ENCODE results near the gene NFIC. TPM values are rescaled to one million over a fixed set of nuclear protein-coding genes. Genes with fewer than 3 reads are reported as not detected.

The NFIC gene
- total RNA-seq, 6 donors from 2014 or later, result 96.1 to 175 (median 154) TPM

GRCh38 chr19:3503036-3503572 is 136.7 kb downstream of the NFIC start:
- no peaks in the 10 kb centered on the region for H3K36me3 ChIP-seq
- H3K27ac ChIP-seq, result no peak overlapping the region
- H3K4me1 ChIP-seq, result peaks cover 18 to 50% (median 27%) of the 10 kb centered on the region in 4 donors
- H3K27me3 ChIP-seq, result no peaks in the 10 kb centered on the region
- no peak overlapping the region for H3K4me3 ChIP-seq
- 80 to 88% methylated on average over 13 of the region's 13 CpGs for WGBS, 2 donors
- DNase-seq (no peak), ATAC-seq (ENCODE audit: low FRiP score in 2 of 2) (no peak)
- no peaks in the 10 kb centered on the region for H3K9me3 ChIP-seq
- TF ChIP-seq CTCF (IDR thresholded peaks at IDR 0.05) (no peak), POLR2AphosphoS5 (IDR thresholded peaks at IDR 0.05) (no peak), EP300 (IDR thresholded peaks at IDR 0.05) (no peak), POLR2A (IDR thresholded peaks at IDR 0.05) (no peak)

GRCh38 chr19:3504735-3505134 is 138.4 kb downstream of the NFIC start:
- H3K4me3 ChIP-seq, result no peak overlapping the region
- no peaks in the 10 kb centered on the region for H3K27me3 ChIP-seq
- no peak for DNase-seq
- peaks cover 18 to 49% (median 25%) of the 10 kb centered on the region in 4 donors for H3K4me1 ChIP-seq
- H3K36me3 ChIP-seq, result peaks cover 0 to 5% (median 3%) of the 10 kb centered on the region in 4 donors
- WGBS, 2 donors, result 71 to 85% methylated on average over 5 of the region's 5 CpGs
- no peak for ATAC-seq (ENCODE audit: low FRiP score in 2 of 2)
- no peak for TF ChIP-seq POLR2AphosphoS5 (IDR thresholded peaks at IDR 0.05)
- no peak for TF ChIP-seq POLR2A (IDR thresholded peaks at IDR 0.05)
- TF ChIP-seq CTCF (IDR thresholded peaks at IDR 0.05), result no peak
- no peak for TF ChIP-seq EP300 (IDR thresholded peaks at IDR 0.05)
- H3K9me3 ChIP-seq, result no peaks in the 10 kb centered on the region
- H3K27ac ChIP-seq, result peak overlapping the region in 2 of 4 donors; percentile 78 to 96

GRCh38 chr19:3505598-3506383 is 139.4 kb downstream of the NFIC start, which contains the start of gene FZR1:
TSS of gene FZR1 (plus strand) at chr19:3506311. CDS start at chr19:3522990, 16,679 bp downstream.
- DNase-seq, result peak; percentile 100
- WGBS, 2 donors, result 3 to 5% methylated on average over 15 to 38 of the region's 79 CpGs
- Histone ChIP-seq H3K9me3 (no peaks in the 10 kb centered on the region), H3K27ac (peak within 1 kb of the TSS; percentile 86 to 96 (median 88)), H3K36me3 (peaks cover 0 to 14% (median 7%) of the 10 kb centered on the region in 4 donors), H3K27me3 (no peaks in the 10 kb centered on the region), H3K4me3 (peak within 1 kb of the TSS; percentile 86 to 100 (median 98)), H3K4me1 (peaks cover 15 to 44% (median 21%) of the 10 kb centered on the region in 4 donors)
- ATAC-seq (ENCODE audit: low FRiP score in 2 of 2), result peak; percentile 98
- TF ChIP-seq EP300 (IDR thresholded peaks at IDR 0.05) (peak in 1 of 4 donors; percentile 75), POLR2AphosphoS5 (IDR thresholded peaks at IDR 0.05) (peak; percentile 69 to 78), CTCF (IDR thresholded peaks at IDR 0.05) (peak in 2 of 6 experiments; percentile 21 to 23), POLR2A (IDR thresholded peaks at IDR 0.05) (peak in 3 of 4 donors; percentile 67 to 80 (median 78))

GRCh38 chr19:3506384-3507340 is 140.3 kb downstream of the NFIC start:
- Histone ChIP-seq H3K27ac (peak overlapping the region; percentile 86 to 96 (median 88)), H3K4me1 (peaks cover 15 to 39% (median 19%) of the 10 kb centered on the region in 4 donors), H3K9me3 (no peaks in the 10 kb centered on the region), H3K36me3 (peaks cover 0 to 21% (median 8%) of the 10 kb centered on the region in 4 donors), H3K27me3 (no peaks in the 10 kb centered on the region), H3K4me3 (peak overlapping the region; percentile 86 to 100 (median 98))
- DNase-seq, result peak in 1 of 2 donors; percentile 30
- 0 to 1% methylated on average over 15 to 43 of the region's 69 CpGs for WGBS, 2 donors
- ATAC-seq (ENCODE audit: low FRiP score in 2 of 2), result peak in 1 of 2 donors; percentile 18
- TF ChIP-seq CTCF (IDR thresholded peaks at IDR 0.05), result no peak
- TF ChIP-seq EP300 (IDR thresholded peaks at IDR 0.05), result no peak
- no peak for TF ChIP-seq POLR2AphosphoS5 (IDR thresholded peaks at IDR 0.05)
- no peak for TF ChIP-seq POLR2A (IDR thresholded peaks at IDR 0.05)

Measured in upper lobe of left lung (tissue), 6 donors.